Measurements from ENCODE around the gene GH2. TPM values are rescaled to one million over a fixed set of nuclear protein-coding genes. Genes with fewer than 3 reads are reported as not detected.
A peak's percentile ranks its signal among the peaks of the same experiment; 100 is the strongest.

The GH2 gene
- total RNA-seq, 2 experiments from 2014 or later = not detected

DNA sequence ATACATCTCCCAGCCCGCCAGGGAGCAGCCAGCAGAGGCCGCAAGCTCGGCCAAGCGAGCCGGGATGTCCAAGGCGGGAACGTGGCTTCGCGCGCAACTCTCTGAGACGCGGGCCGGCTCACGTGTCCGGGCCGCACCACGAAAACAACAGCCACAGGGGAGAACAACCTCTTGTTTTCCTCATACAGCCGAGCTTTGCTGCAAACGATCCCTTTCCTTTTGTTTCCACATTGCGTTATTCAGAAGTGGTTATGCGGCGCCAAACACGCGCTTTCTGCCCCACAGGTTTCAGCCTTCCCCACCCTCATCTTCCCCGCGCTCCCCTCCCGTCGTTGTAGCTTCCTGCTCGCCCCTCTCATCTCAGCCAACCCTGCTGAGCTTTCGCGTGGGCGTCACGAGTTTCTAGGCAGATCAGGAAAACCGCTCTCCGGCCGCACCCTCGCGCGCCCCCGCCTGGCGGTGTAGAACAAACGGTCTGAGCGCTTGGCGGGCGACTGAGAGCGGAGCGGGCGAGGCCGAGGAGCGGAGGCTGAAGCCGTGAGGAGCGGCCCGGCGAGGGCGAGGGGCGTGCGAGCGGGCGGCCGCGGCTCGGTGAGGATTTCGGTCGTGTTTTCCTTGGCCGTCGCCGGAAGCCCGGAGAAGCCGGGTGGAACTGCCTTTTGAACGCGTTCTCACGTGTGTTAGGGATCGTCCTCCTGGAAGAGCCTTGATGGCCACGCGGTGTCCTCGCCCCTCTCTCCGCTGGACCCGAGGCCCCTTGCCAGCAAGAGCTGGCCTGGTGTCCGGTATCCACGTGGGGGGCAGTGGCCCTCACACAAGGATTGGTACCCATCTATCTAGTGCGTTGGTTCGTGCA is 32.7 kb downstream of the GH2 start:
- Histone ChIP-seq H3K36me3 (ENCODE audit: insufficient read depth, low read length) (no peaks in the 10 kb centered on the region), H3K27ac (ENCODE audit: low read depth, low read length, poor library complexity, severe bottlenecking) (peak overlapping the region; percentile 44), H3K79me2 (ENCODE audit: insufficient read depth, low read depth, low read length) (no peaks in the 10 kb centered on the region), H3K9me3 (ENCODE audit: low read length) (no peaks in the 10 kb centered on the region; the same call in 1 of the 2 replicates), H4K20me1 (ENCODE audit: insufficient read depth, low read length) (no peaks in the 10 kb centered on the region), H3K4me2 (ENCODE audit: low read length) (peak overlapping the region; percentile 51; the same call in 1 of the 2 replicates), H3K4me3 (ENCODE audit: low read depth, low read length, poor library complexity, severe bottlenecking) (peak overlapping the region; percentile 22), H3K4me1 (ENCODE audit: insufficient read depth, low read length, poor library complexity, severe bottlenecking) (peaks cover 18% of the 10 kb centered on the region), H3K9me2 (ENCODE audit: insufficient read depth, low read length) (no peaks in the 10 kb centered on the region), H2AFZ (ENCODE audit: low read length) (peak overlapping the region; percentile 77)
- intact Hi-C loops (cut with micrococcal nuclease; ENCODE audit: unreplicated experiment) = no loop called here
- peak; percentile 95 for DNase-seq (ENCODE audit: low spot score)
- BruUV-seq (replicated peaks) = no TSS peak
- ChIA-PET POLR2A (no interaction called here), CTCF (ENCODE audit: unreplicated experiment) (interaction anchor here (1.0 to 1.5 kb wide), 2 partner anchors 17 to 43 kb away, joined by 3 to 4 read pairs; no protein-coding TSS in a partner anchor)
- TF ChIP-seq, protein P1, sequence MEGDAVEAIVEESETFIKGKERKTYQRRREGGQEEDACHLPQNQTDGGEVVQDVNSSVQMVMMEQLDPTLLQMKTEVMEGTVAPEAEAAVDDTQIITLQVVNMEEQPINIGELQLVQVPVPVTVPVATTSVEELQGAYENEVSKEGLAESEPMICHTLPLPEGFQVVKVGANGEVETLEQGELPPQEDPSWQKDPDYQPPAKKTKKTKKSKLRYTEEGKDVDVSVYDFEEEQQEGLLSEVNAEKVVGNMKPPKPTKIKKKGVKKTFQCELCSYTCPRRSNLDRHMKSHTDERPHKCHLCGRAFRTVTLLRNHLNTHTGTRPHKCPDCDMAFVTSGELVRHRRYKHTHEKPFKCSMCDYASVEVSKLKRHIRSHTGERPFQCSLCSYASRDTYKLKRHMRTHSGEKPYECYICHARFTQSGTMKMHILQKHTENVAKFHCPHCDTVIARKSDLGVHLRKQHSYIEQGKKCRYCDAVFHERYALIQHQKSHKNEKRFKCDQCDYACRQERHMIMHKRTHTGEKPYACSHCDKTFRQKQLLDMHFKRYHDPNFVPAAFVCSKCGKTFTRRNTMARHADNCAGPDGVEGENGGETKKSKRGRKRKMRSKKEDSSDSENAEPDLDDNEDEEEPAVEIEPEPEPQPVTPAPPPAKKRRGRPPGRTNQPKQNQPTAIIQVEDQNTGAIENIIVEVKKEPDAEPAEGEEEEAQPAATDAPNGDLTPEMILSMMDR (conservative IDR thresholded peaks at IDR 0.05; ENCODE audit: low read length) = peak; percentile 85
- TF ChIP-seq EZH2phosphoT487 (IDR thresholded peaks at IDR 0.05; ENCODE audit: borderline replicate concordance, low read depth, low read length) = no peak

DNA sequence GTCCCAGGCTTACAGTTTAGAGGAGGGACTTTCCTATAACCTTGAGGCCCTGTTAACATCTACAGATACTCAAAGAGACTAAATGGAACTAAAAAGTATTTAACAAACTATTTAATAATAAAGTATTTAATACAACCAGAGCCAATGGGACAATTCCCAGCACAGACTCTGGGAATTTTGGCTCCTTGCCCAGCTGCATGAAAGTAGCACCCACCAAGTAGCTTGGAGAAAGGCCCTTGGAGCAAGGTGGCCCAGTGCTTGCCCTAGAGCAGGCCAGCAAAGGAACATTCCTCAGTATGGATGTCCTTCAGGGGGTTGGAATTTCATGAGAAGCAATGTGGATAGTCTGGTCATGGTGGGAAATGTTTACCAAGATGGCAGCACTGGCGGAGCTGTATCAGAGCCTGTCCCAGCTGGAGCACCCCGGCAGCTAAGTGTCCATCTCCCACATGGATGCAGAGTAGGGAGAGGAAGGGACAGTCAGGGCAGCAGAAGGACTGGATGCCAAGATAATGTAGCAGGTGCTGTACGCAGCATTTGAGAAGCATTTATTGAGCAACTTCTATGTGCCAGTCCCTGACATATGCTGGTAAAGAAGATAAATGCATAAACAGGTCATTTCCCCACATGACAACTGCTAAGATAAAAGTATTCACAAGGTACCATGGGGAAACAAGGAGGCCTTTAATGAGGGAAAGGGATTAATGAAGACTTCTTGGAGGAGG is 34.1 kb downstream of the GH2 start:
- Histone ChIP-seq H3K4me1 (ENCODE audit: insufficient read depth, low read length, poor library complexity, severe bottlenecking) (peaks cover 23% of the 10 kb centered on the region), H3K36me3 (ENCODE audit: insufficient read depth, low read length) (no peaks in the 10 kb centered on the region), H3K4me3 (ENCODE audit: low read depth, low read length, poor library complexity, severe bottlenecking) (no peak overlapping the region), H3K9me3 (ENCODE audit: low read length) (no peaks in the 10 kb centered on the region; the same call in 1 of the 2 replicates), H3K9me2 (ENCODE audit: insufficient read depth, low read length) (no peaks in the 10 kb centered on the region), H3K27ac (ENCODE audit: low read depth, low read length, poor library complexity, severe bottlenecking) (no peak overlapping the region), H3K4me2 (ENCODE audit: low read length) (no peak overlapping the region), H4K20me1 (ENCODE audit: insufficient read depth, low read length) (no peaks in the 10 kb centered on the region), H3K79me2 (ENCODE audit: insufficient read depth, low read depth, low read length) (no peaks in the 10 kb centered on the region), H2AFZ (ENCODE audit: low read length) (no peak overlapping the region)
- no peak for DNase-seq (ENCODE audit: low spot score)
- no TSS peak for BruUV-seq (replicated peaks)
- ChIA-PET POLR2A (interaction anchor here (0.6 kb wide), 1 partner anchor 171 kb away, joined by 6 read pairs; no protein-coding TSS in a partner anchor), CTCF (ENCODE audit: unreplicated experiment) (interaction anchor here (1.5 kb wide), 1 partner anchor 18 kb away, joined by 4 read pairs; no protein-coding TSS in a partner anchor)
- TF ChIP-seq, protein P1 (conservative IDR thresholded peaks at IDR 0.05; ENCODE audit: low read length) = no peak
- TF ChIP-seq EZH2phosphoT487 (IDR thresholded peaks at IDR 0.05; ENCODE audit: borderline replicate concordance, low read depth, low read length) = no peak
- intact Hi-C loops (cut with micrococcal nuclease; ENCODE audit: unreplicated experiment) = no loop called here

Measured in OCI-LY7 (cell line).